Neuronal stem cell (in vitro differentiated cells): ENCODE measurements around the gene HDAC9.

Experiments
- DNase-seq: peaks from one replicate; pipeline ENCODE4 v3.0.0-alpha.2; 2013; ENCODE audit warnings: low spot score
- H2AFZ ChIP-seq: one replicate; pipeline ENCODE4 v1.6.1; 2013; ENCODE audit warnings: mild to moderate bottlenecking, low read length, inconsistent platforms
- H2AK5ac ChIP-seq: 2 replicates; pipeline ENCODE4 v1.6.1; 2013; ENCODE audit warnings: low read depth, mild to moderate bottlenecking, inconsistent platforms, low read length, moderate library complexity, mixed read lengths
- H2BK120ac ChIP-seq: 2 replicates; pipeline ENCODE4 v1.6.1; 2013; ENCODE audit warnings: low read depth, mild to moderate bottlenecking, inconsistent platforms, low read length, moderate library complexity, mixed read lengths
- H2BK12ac ChIP-seq: one replicate; pipeline ENCODE4 v1.6.1; 2013; ENCODE audit warnings: low read length, inconsistent platforms
- H2BK15ac ChIP-seq: 2 replicates; pipeline ENCODE4 v1.6.1; 2013; ENCODE audit warnings: mild to moderate bottlenecking, low read length, inconsistent platforms, mixed read lengths
- H2BK5ac ChIP-seq: one replicate; pipeline ENCODE4 v1.6.1; 2013; ENCODE audit warnings: inconsistent platforms, mild to moderate bottlenecking, low read length, moderate library complexity
- H3K14ac ChIP-seq: one replicate; pipeline ENCODE4 v1.6.1; 2013; ENCODE audit warnings: low read length, inconsistent platforms
- H3K18ac ChIP-seq: 2 replicates; pipeline ENCODE4 v1.6.1; 2013; ENCODE audit warnings: low read length, inconsistent platforms
- H3K23ac ChIP-seq: 2 replicates; pipeline ENCODE4 v1.6.1; 2013; ENCODE audit warnings: low read depth, mild to moderate bottlenecking, mixed read lengths, low read length, inconsistent platforms; ENCODE audit not compliant: poor library complexity
- H3K27ac ChIP-seq: replicated peaks from 3 replicates; pipeline ENCODE4 v1.5.1; 2013; ENCODE audit warnings: low read length, inconsistent platforms
- H3K27me3 ChIP-seq, 3 experiments: 2 replicates each; pipeline ENCODE4 v1.6.1; 2013; ENCODE audit warnings: low read length in 3 of 3, mild to moderate bottlenecking in 2 of 3, inconsistent platforms in 1 of 3, low read depth in 1 of 3, mixed read lengths in 1 of 3, moderate library complexity in 1 of 3; ENCODE audit not compliant: control insufficient read depth in 3 of 3, insufficient read depth in 3 of 3
- H3K36me3 ChIP-seq, 2 donors: replicated peaks in 1 of 2; 2 replicates each; pipeline ENCODE4 v1.6.1; 2013; ENCODE audit warnings: low read length in 2 of 2; ENCODE audit not compliant: control insufficient read depth in 2 of 2, insufficient read depth in 2 of 2
- H3K4ac ChIP-seq: 2 replicates; pipeline ENCODE4 v1.6.1; 2013; ENCODE audit warnings: inconsistent platforms, mild to moderate bottlenecking, low read length, moderate library complexity
- H3K4me1 ChIP-seq, 2 donors: 1 replicate in 1 of 2; 2 replicates in 1 of 2; pipeline ENCODE4 v1.6.1; 2013; ENCODE audit warnings: low read length in 2 of 2, low read depth in 1 of 2; ENCODE audit not compliant: control insufficient read depth in 2 of 2, insufficient read depth in 1 of 2
- H3K4me2 ChIP-seq: one replicate; pipeline ENCODE4 v1.6.1; 2013; ENCODE audit warnings: mild to moderate bottlenecking, low read length, inconsistent platforms; ENCODE audit not compliant: insufficient read depth, poor library complexity, severe bottlenecking
- H3K4me3 ChIP-seq, 2 donors: 2 replicates each; pipeline ENCODE4 v1.5.1; 2013; ENCODE audit warnings: low read length in 2 of 2, mild to moderate bottlenecking in 2 of 2, inconsistent platforms in 1 of 2, moderate library complexity in 1 of 2
- H3K79me1 ChIP-seq: one replicate; pipeline ENCODE4 v1.6.1; 2013; ENCODE audit warnings: low read depth, mild to moderate bottlenecking, inconsistent platforms, low read length, moderate library complexity
- H3K9ac ChIP-seq: one replicate; pipeline ENCODE4 v1.6.1; 2013; ENCODE audit warnings: mild to moderate bottlenecking, low read depth, low read length, inconsistent platforms; ENCODE audit not compliant: poor library complexity
- H3K9me3 ChIP-seq, 2 donors: replicated peaks in 1 of 2; 2 replicates each; pipeline versions ENCODE3 to v1.6.1; 2013; ENCODE audit warnings: low read length in 2 of 2, mild to moderate bottlenecking in 2 of 2, inconsistent platforms in 1 of 2, low read depth in 1 of 2, mixed read lengths in 1 of 2, moderate library complexity in 1 of 2; ENCODE audit not compliant: control insufficient read depth in 2 of 2, insufficient read depth in 1 of 2
- H4K8ac ChIP-seq: one replicate; pipeline ENCODE4 v1.6.1; 2013; ENCODE audit warnings: low read depth, mild to moderate bottlenecking, inconsistent platforms, low read length, moderate library complexity
- H4K91ac ChIP-seq: one replicate; pipeline ENCODE4 v1.6.1; 2013; ENCODE audit warnings: low read length, low read depth, mild to moderate bottlenecking, inconsistent platforms; ENCODE audit not compliant: poor library complexity
- WGBS, 2 donors: extraction: QIAGEN DNeasy Blood & Tissue Kit; methylation state at CpG; one replicate each; pipeline ENCODE4 v1.1.7; 2013; ENCODE audit warnings: missing lambda C conversion rate in 2 of 2, mixed read lengths in 1 of 2; ENCODE audit not compliant: insufficient read length in 2 of 2, insufficient replicate concordance in 1 of 2; ENCODE audit errors: extremely low coverage in 2 of 2; 5-methylcytosine and 5-hydroxymethylcytosine counted together

Gene HDAC9

DNA sequence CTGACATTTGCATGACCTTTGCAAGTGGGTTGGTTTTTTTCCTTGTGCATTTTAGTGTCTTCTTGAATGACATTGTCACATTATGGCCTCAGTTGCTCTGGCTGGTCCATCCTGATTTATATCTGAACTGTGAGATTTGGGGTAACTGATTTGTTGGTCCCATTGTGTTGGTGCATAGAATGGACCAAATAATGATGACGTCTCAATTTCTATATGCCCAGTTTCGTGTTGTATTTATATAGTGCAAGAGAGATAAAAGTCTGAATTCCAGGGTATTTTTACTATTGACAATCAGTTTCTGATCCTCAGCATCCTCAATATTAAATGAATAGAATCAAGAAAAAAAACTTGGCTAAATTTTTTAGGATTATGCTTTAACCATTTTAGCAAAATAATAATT lies 281.8 kb downstream of the HDAC9 start:
- H3K18ac ChIP-seq: no peak overlapping the region
- no peak overlapping the region for H3K4me2 ChIP-seq
- DNase-seq: no peak
- H4K91ac ChIP-seq: no peak overlapping the region
- H3K4me1 ChIP-seq: peaks cover 0 to 13% of the 10 kb centered on the region in 2 donors
- H3K36me3 ChIP-seq: no peaks in the 10 kb centered on the region
- no peak overlapping the region for H3K14ac ChIP-seq
- H3K27me3 ChIP-seq: no peaks in the 10 kb centered on the region
- no peak overlapping the region for H2BK5ac ChIP-seq
- H3K23ac ChIP-seq: no peak overlapping the region
- H3K4me3 ChIP-seq: no peak overlapping the region
- H3K9me3 ChIP-seq: no peaks in the 10 kb centered on the region
- no peak overlapping the region for H3K4ac ChIP-seq
- no peak overlapping the region for H3K27ac ChIP-seq
- H2AK5ac ChIP-seq: no peak overlapping the region
- no peak overlapping the region for H2BK12ac ChIP-seq
- H4K8ac ChIP-seq: no peak overlapping the region
- WGBS, 2 donors: no CpG with 5 or more reads among the region's 2 CpGs
- no peaks in the 10 kb centered on the region for H3K79me1 ChIP-seq
- H2AFZ ChIP-seq: no peak overlapping the region
- H2BK120ac ChIP-seq: no peak overlapping the region
- H2BK15ac ChIP-seq: no peak overlapping the region
- H3K9ac ChIP-seq: no peak overlapping the region

DNA sequence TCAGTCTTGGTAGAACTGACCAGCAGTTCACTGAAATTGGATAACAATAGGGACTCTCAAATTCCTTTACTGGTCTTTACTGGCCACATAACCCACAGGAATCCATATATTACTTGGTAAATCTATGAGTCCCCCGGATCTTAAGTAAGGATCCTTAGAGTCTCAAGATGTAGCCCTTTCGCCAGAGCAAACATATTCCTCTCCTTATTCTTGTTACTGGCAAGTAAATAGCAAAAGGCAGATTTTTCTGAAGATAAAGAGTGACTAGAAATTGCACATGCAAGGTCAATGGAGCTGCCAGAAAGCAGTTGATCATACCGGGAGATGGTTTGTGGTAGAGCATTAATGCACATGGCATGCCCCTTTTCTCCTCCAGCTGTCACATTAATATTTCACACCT lies 283.0 kb downstream of the HDAC9 start:
- Histone ChIP-seq H2AFZ (peak overlapping the region; percentile 3), H3K18ac (no peak overlapping the region), H3K9ac (no peak overlapping the region), H3K9me3 (no peaks in the 10 kb centered on the region), H2BK120ac (no peak overlapping the region), H4K8ac (no peak overlapping the region), H4K91ac (no peak overlapping the region), H3K27me3 (no peaks in the 10 kb centered on the region), H3K4ac (no peak overlapping the region), H3K27ac (no peak overlapping the region), H2BK12ac (no peak overlapping the region), H3K4me2 (no peak overlapping the region), H2BK15ac (no peak overlapping the region), H3K79me1 (no peaks in the 10 kb centered on the region), H2AK5ac (no peak overlapping the region), H2BK5ac (no peak overlapping the region), H3K23ac (no peak overlapping the region), H3K4me3 (no peak overlapping the region), H3K14ac (no peak overlapping the region), H3K4me1 (peaks cover 0 to 13% of the 10 kb centered on the region in 2 donors), H3K36me3 (no peaks in the 10 kb centered on the region)
- no peak for DNase-seq
- WGBS, 2 donors: no CpG with 5 or more reads among the region's 3 CpGs

DNA sequence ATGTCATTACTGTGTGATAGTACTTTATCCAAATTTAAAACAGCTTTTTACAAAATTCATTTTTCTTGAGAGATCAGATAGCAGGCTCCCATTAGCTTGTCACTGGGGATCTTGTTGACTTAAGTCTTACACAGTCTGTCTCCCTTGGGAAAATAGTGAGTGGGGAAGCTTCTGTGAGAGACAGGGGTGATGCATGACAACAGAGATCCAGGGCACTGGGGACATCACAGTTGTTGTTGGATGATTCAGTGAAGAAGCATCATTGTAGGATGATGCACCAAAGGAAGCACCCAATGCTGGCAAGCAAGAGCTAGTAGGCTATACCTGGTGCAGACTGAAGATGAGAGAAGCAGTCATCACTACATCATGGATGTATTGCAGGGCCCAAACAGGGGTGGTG lies 284.7 kb downstream of the HDAC9 start:
- Histone ChIP-seq H3K79me1 (no peaks in the 10 kb centered on the region), H3K4ac (no peak overlapping the region), H3K9me3 (no peaks in the 10 kb centered on the region), H3K36me3 (no peaks in the 10 kb centered on the region), H2AK5ac (no peak overlapping the region), H3K14ac (no peak overlapping the region), H3K18ac (no peak overlapping the region), H3K4me2 (no peak overlapping the region), H3K27ac (no peak overlapping the region), H3K23ac (no peak overlapping the region), H2BK5ac (no peak overlapping the region), H3K27me3 (no peaks in the 10 kb centered on the region), H3K4me1 (peaks cover 0 to 13% of the 10 kb centered on the region in 2 donors), H4K91ac (no peak overlapping the region), H3K9ac (no peak overlapping the region), H4K8ac (no peak overlapping the region), H2BK12ac (no peak overlapping the region), H2AFZ (no peak overlapping the region), H2BK120ac (no peak overlapping the region), H3K4me3 (no peak overlapping the region), H2BK15ac (no peak overlapping the region)
- no peak for DNase-seq

DNA sequence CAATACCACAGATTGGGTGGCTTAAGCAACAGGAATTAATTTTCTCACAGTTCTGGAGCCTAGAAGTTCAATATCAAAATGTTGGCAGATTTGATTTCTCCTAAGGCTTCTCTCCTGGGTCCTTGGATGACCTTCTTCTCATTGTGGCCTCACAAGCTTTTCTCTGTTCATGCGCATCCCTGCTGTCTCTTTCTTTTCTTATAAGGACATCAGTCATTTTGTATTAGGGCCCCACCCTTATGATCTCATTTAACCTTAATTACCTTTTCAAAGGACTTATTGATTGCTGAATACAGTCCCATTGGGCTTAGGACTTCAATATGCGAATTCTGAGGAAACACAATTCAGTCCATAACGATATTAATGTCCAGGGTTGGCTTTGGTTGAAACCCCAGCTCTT lies 285.4 kb downstream of the HDAC9 start:
- no peaks in the 10 kb centered on the region for H3K79me1 ChIP-seq
- no peak overlapping the region for H2BK5ac ChIP-seq
- DNase-seq: no peak
- no peak overlapping the region for H4K8ac ChIP-seq
- no peak overlapping the region for H3K4me2 ChIP-seq
- H2BK15ac ChIP-seq: no peak overlapping the region
- H4K91ac ChIP-seq: no peak overlapping the region
- no peak overlapping the region for H3K14ac ChIP-seq
- no peak overlapping the region for H2BK12ac ChIP-seq
- H2AFZ ChIP-seq: no peak overlapping the region
- no peak overlapping the region for H3K4ac ChIP-seq
- no peak overlapping the region for H3K18ac ChIP-seq
- H2AK5ac ChIP-seq: no peak overlapping the region
- H3K4me1 ChIP-seq: peaks cover 0 to 13% of the 10 kb centered on the region in 2 donors
- H3K36me3 ChIP-seq: no peaks in the 10 kb centered on the region
- no peak overlapping the region for H2BK120ac ChIP-seq
- no peak overlapping the region for H3K23ac ChIP-seq
- no peak overlapping the region for H3K4me3 ChIP-seq
- no CpG with 5 or more reads among the region's 3 CpGs for WGBS, 2 donors
- no peak overlapping the region for H3K9ac ChIP-seq
- H3K27ac ChIP-seq: no peak overlapping the region
- H3K27me3 ChIP-seq: no peaks in the 10 kb centered on the region
- H3K9me3 ChIP-seq: no peaks in the 10 kb centered on the region
